GM12801 (cell line): ENCODE results near the gene PHF14.

ENCODE experiments used
- CTCF ChIP-seq: IDR thresholded peaks from one replicate; pipeline ENCODE4 v1.5.1; 2011; ENCODE audit warnings: control low read depth; ENCODE audit not compliant: insufficient read length; ENCODE audit errors: extremely low read depth

The PHF14 gene

GRCh38 chr7:10973061-10973941 is at the start of gene PHF14:
Gene PHF14, plus strand, starts transcription at chr7:10973872. Its CDS starts 452 bp downstream, at chr7:10974324.
- no peak for TF ChIP-seq CTCF

GRCh38 chr7:10924370-10924769 is 49.3 kb upstream of the PHF14 start:
- TF ChIP-seq CTCF, result no peak

- TF ChIP-seq CTCF, result no peak
These were observed 43.1 kb upstream of the PHF14 start for GRCh38 chr7:10930551-10930950.

GRCh38 chr7:10931161-10931560 is 42.5 kb upstream of the PHF14 start:
- no peak for TF ChIP-seq CTCF

- no peak for TF ChIP-seq CTCF
These were observed 39.4 kb upstream of the PHF14 start for GRCh38 chr7:10934292-10934691.

GRCh38 chr7:10939237-10939910 is 34.3 kb upstream of the PHF14 start:
- TF ChIP-seq CTCF, result no peak

- TF ChIP-seq CTCF, result no peak
These were observed 33.6 kb upstream of the PHF14 start for GRCh38 chr7:10939911-10940703.
